ENCODE results near the gene ITSN1.

- TF ChIP-seq POLR2A (IDR thresholded peaks at IDR 0.05), result no peak
- TF ChIP-seq, protein P1, sequence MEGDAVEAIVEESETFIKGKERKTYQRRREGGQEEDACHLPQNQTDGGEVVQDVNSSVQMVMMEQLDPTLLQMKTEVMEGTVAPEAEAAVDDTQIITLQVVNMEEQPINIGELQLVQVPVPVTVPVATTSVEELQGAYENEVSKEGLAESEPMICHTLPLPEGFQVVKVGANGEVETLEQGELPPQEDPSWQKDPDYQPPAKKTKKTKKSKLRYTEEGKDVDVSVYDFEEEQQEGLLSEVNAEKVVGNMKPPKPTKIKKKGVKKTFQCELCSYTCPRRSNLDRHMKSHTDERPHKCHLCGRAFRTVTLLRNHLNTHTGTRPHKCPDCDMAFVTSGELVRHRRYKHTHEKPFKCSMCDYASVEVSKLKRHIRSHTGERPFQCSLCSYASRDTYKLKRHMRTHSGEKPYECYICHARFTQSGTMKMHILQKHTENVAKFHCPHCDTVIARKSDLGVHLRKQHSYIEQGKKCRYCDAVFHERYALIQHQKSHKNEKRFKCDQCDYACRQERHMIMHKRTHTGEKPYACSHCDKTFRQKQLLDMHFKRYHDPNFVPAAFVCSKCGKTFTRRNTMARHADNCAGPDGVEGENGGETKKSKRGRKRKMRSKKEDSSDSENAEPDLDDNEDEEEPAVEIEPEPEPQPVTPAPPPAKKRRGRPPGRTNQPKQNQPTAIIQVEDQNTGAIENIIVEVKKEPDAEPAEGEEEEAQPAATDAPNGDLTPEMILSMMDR (IDR thresholded peaks at IDR 0.05 in 4 of 5, conservative IDR thresholded peaks at IDR 0.05 in 1 of 5), result no peak
Observed at GRCh38 chr21:33831962-33832659, 189.8 kb downstream of the ITSN1 start.

Measured in gastrocnemius medialis (tissue), 4 donors.